Esophagus squamous epithelium (tissue), 5 donors: ENCODE results near the gene CPS1. TPM values are rescaled to one million over a fixed set of nuclear protein-coding genes. Genes with fewer than 3 reads are reported as not detected.

ENCODE experiments used
- DNase-seq: peaks from one replicate; lab custom pipeline; 2025; lab: John Stamatoyannopoulos, UW
- H3K27ac ChIP-seq, 4 donors: fragments of 200-600 bp; sonication (generic); one replicate each; pipeline ENCODE4 v1.5.1; 2016 to 2019; ENCODE audit warnings: mild to moderate bottlenecking in 1 of 4
- H3K27me3 ChIP-seq, 4 donors: fragments of 200-600 bp; sonication (generic); 1 replicate in 3 of 4; 2 replicates in 1 of 4; pipeline versions ENCODE4 v1.5.1 to v1.6.0; 2017 to 2021; ENCODE audit warnings: antibody characterized with exemption in 1 of 4
- H3K36me3 ChIP-seq, 3 donors: fragments of 200-600 bp; sonication (generic); one replicate each; pipeline ENCODE4 v1.5.1; 2016 to 2019
- H3K4me1 ChIP-seq, 3 donors: fragments of 200-600 bp; sonication (generic); one replicate each; pipeline ENCODE4 v1.5.1; 2017 to 2019
- H3K4me3 ChIP-seq, 4 donors: fragments of 200-600 bp; sonication (generic); 1 replicate in 3 of 4; 2 replicates in 1 of 4; pipeline ENCODE4 v1.5.1; 2016 to 2019; ENCODE audit warnings: mild to moderate bottlenecking in 2 of 4, moderate library complexity in 1 of 4
- H3K9me3 ChIP-seq, 3 donors: fragments of 200-600 bp; sonication (generic); one replicate each; pipeline ENCODE4 v1.5.1; 2016 to 2019
- CTCF ChIP-seq, 6 experiments: fragments of 450-650 bp in 4 of 6; fragments of 200-600 bp in 2 of 6; sonication (generic) in 2 of 6; IDR thresholded peaks; one replicate each; pipeline ENCODE4 v1.5.1; 2016 to 2019; ENCODE audit warnings: antibody characterized with exemption in 6 of 6, mild to moderate bottlenecking in 4 of 6, moderate library complexity in 4 of 6
- POLR2A ChIP-seq, 4 donors: fragments of 450-650 bp; IDR thresholded peaks; one replicate each; pipeline ENCODE4 v1.6.1; 2017; ENCODE audit warnings: antibody characterized with exemption in 4 of 4, mild to moderate bottlenecking in 4 of 4, moderate library complexity in 3 of 4
- WGBS, 2 donors: methylation state at CpG; one replicate each; pipeline ENCODE4 v1.1.5; 2018; 5-methylcytosine and 5-hydroxymethylcytosine counted together
- intact Hi-C: fragments of 100-400 bp; cut with DNase I; formaldehyde crosslinking; loops from one replicate; pipeline ENCODE4 v1.15.0; 2022
- total RNA-seq, 4 donors: library from RNA; depleted of rRNA; stranded (reverse); fragments of >200 nt; gene quantifications; one replicate each; pipeline ENCODE4 v1.1.0, GENCODE V29; 2016
- donor health status: DM: yes; HTN: yes; CAD: no.

CPS1 gene
- total RNA-seq, 4 donors from 2014 or later: 2.2 to 8.9 (median 4.3) TPM

- H3K27ac ChIP-seq: no peak overlapping the region
- no peak for TF ChIP-seq CTCF (IDR thresholded peaks at IDR 0.05)
- intact Hi-C loops: no loop called here
- H3K9me3 ChIP-seq: no peaks in the 10 kb centered on the region
- no peak overlapping the region for H3K4me3 ChIP-seq
- no peaks in the 10 kb centered on the region for H3K4me1 ChIP-seq
- H3K36me3 ChIP-seq: no peaks in the 10 kb centered on the region
- no peaks in the 10 kb centered on the region for H3K27me3 ChIP-seq
- 62 to 63% methylated on average over 4 of the region's 4 CpGs for WGBS, 2 donors
- no peak for DNase-seq
These were observed 70.5 kb downstream of the CPS1 start for GRCh38 chr2:210626849-210627248.

- H3K9me3 ChIP-seq: no peaks in the 10 kb centered on the region
- no peaks in the 10 kb centered on the region for H3K36me3 ChIP-seq
- no peak for DNase-seq
- H3K27ac ChIP-seq: no peak overlapping the region
- no peaks in the 10 kb centered on the region for H3K4me1 ChIP-seq
- no peak overlapping the region for H3K4me3 ChIP-seq
- H3K27me3 ChIP-seq: no peaks in the 10 kb centered on the region
- intact Hi-C loops: no loop called here
- TF ChIP-seq POLR2A (IDR thresholded peaks at IDR 0.05) (no peak), CTCF (IDR thresholded peaks at IDR 0.05) (no peak)
- 44 to 69% methylated on average over 5 of the region's 5 CpGs for WGBS, 2 donors
These were observed 74.6 kb downstream of the CPS1 start for GRCh38 chr2:210630873-210631560.

GRCh38 chr2:210633699-210634098 lies 77.3 kb downstream of the CPS1 start:
- no peaks in the 10 kb centered on the region for H3K4me1 ChIP-seq
- no peaks in the 10 kb centered on the region for H3K9me3 ChIP-seq
- 84 to 93% methylated on average over 4 of the region's 4 CpGs for WGBS, 2 donors
- no peak overlapping the region for H3K27ac ChIP-seq
- TF ChIP-seq POLR2A (IDR thresholded peaks at IDR 0.05) (no peak), CTCF (IDR thresholded peaks at IDR 0.05) (no peak)
- intact Hi-C loops: no loop called here
- H3K4me3 ChIP-seq: no peak overlapping the region
- no peak for DNase-seq
- H3K36me3 ChIP-seq: no peaks in the 10 kb centered on the region
- H3K27me3 ChIP-seq: no peaks in the 10 kb centered on the region

- Histone ChIP-seq H3K4me3 (no peak overlapping the region), H3K27ac (no peak overlapping the region), H3K4me1 (no peaks in the 10 kb centered on the region), H3K27me3 (no peaks in the 10 kb centered on the region), H3K36me3 (no peaks in the 10 kb centered on the region), H3K9me3 (no peaks in the 10 kb centered on the region)
- TF ChIP-seq POLR2A (IDR thresholded peaks at IDR 0.05): no peak
- no peak for TF ChIP-seq CTCF (IDR thresholded peaks at IDR 0.05)
- DNase-seq: no peak
- 82 to 91% methylated on average over 1 of the region's 1 CpG for WGBS, 2 donors
- intact Hi-C loops: no loop called here
These were observed 78.9 kb downstream of the CPS1 start for GRCh38 chr2:210635257-210635656.

- intact Hi-C loops: no loop called here
- H3K9me3 ChIP-seq: no peaks in the 10 kb centered on the region
- 64 to 69% methylated on average over 4 of the region's 4 CpGs for WGBS, 2 donors
- TF ChIP-seq CTCF (IDR thresholded peaks at IDR 0.05) (no peak), POLR2A (IDR thresholded peaks at IDR 0.05) (no peak)
- H3K4me3 ChIP-seq: no peak overlapping the region
- H3K27me3 ChIP-seq: no peaks in the 10 kb centered on the region
- DNase-seq: no peak
- no peaks in the 10 kb centered on the region for H3K4me1 ChIP-seq
- H3K36me3 ChIP-seq: no peaks in the 10 kb centered on the region
- no peak overlapping the region for H3K27ac ChIP-seq
These were observed 85.9 kb downstream of the CPS1 start for GRCh38 chr2:210642333-210642732.
